HCT116 (cell line): Measurements from ENCODE around the gene GKN1.

Source experiments
- CEBPB ChIP-seq: IDR thresholded peaks from 2 replicates; pipeline ENCODE4 v1.6.1; 2012; ENCODE audit warnings: low read depth
- ELF1 ChIP-seq: IDR thresholded peaks from 2 replicates; pipeline ENCODE4 v1.6.1; 2012; ENCODE audit warnings: low read depth, borderline replicate concordance
- EZH2phosphoT487 ChIP-seq: fragments of 200-600 bp; IDR thresholded peaks from 2 replicates; pipeline ENCODE4 v1.6.1; 2018; ENCODE audit warnings: antibody characterized with exemption, borderline replicate concordance
- POLR2A ChIP-seq: IDR thresholded peaks from 2 replicates; pipeline ENCODE4 v1.7.0; 2011; ENCODE audit warnings: borderline replicate concordance; ENCODE audit not compliant: insufficient read depth, insufficient read length; ENCODE audit errors: extremely low read depth
- POLR2AphosphoS5 ChIP-seq: IDR thresholded peaks from 2 replicates; pipeline ENCODE4 v1.6.1; 2011; ENCODE audit warnings: mild to moderate bottlenecking, low read depth, low read length, moderate library complexity
- SRF ChIP-seq: IDR thresholded peaks from 2 replicates; pipeline ENCODE4 v1.6.1; 2012; ENCODE audit warnings: low read depth
- ZFX ChIP-seq: fragments of 450-650 bp; IDR thresholded peaks from 2 replicates; pipeline ENCODE4 v1.6.1; 2017
- TF ChIP-seq, protein P1 (sequence below), 3 experiments: fragments of 200-600 bp in 1 of 3; sonication (generic) in 1 of 3; IDR thresholded peaks in 2 of 3; conservative IDR thresholded peaks in 1 of 3; 2 replicates each; pipeline ENCODE4 v1.5.1; 2012 to 2017; ENCODE audit warnings: low read depth in 2 of 3, low read length in 2 of 3, antibody characterized with exemption in 1 of 3, borderline replicate concordance in 1 of 3, control low read depth in 1 of 3, mild to moderate bottlenecking in 1 of 3, mixed read lengths in 1 of 3, mixed run types in 1 of 3, moderate library complexity in 1 of 3; ENCODE audit not compliant: insufficient read depth in 1 of 3
- TF ChIP-seq, protein P2 (sequence below): IDR thresholded peaks from 2 replicates; pipeline ENCODE4 v1.6.1; 2012

- TF ChIP-seq, protein P1, sequence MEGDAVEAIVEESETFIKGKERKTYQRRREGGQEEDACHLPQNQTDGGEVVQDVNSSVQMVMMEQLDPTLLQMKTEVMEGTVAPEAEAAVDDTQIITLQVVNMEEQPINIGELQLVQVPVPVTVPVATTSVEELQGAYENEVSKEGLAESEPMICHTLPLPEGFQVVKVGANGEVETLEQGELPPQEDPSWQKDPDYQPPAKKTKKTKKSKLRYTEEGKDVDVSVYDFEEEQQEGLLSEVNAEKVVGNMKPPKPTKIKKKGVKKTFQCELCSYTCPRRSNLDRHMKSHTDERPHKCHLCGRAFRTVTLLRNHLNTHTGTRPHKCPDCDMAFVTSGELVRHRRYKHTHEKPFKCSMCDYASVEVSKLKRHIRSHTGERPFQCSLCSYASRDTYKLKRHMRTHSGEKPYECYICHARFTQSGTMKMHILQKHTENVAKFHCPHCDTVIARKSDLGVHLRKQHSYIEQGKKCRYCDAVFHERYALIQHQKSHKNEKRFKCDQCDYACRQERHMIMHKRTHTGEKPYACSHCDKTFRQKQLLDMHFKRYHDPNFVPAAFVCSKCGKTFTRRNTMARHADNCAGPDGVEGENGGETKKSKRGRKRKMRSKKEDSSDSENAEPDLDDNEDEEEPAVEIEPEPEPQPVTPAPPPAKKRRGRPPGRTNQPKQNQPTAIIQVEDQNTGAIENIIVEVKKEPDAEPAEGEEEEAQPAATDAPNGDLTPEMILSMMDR (IDR thresholded peaks at IDR 0.05 in 2 of 3, conservative IDR thresholded peaks at IDR 0.05 in 1 of 3; ENCODE audit: borderline replicate concordance in 1 of 3, insufficient read depth in 1 of 3, low read depth in 2 of 3, low read length in 2 of 3) = no peak
- TF ChIP-seq, protein P2, sequence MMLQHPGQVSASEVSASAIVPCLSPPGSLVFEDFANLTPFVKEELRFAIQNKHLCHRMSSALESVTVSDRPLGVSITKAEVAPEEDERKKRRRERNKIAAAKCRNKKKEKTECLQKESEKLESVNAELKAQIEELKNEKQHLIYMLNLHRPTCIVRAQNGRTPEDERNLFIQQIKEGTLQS = no peak
- TF ChIP-seq ELF1 (no peak), SRF (no peak), POLR2AphosphoS5 (no peak), POLR2A (no peak), EZH2phosphoT487 (no peak), ZFX (no peak), CEBPB (no peak)
These were observed 43.4 kb downstream of the GKN1 start for GRCh38 chr2:69017835-69018234.
